ENCODE results near the gene CDH4.

CDH4 gene

GRCh38 chr20:61948586-61949362 is 696.7 kb downstream of the CDH4 start:
- no peak for DNase-seq

DNA sequence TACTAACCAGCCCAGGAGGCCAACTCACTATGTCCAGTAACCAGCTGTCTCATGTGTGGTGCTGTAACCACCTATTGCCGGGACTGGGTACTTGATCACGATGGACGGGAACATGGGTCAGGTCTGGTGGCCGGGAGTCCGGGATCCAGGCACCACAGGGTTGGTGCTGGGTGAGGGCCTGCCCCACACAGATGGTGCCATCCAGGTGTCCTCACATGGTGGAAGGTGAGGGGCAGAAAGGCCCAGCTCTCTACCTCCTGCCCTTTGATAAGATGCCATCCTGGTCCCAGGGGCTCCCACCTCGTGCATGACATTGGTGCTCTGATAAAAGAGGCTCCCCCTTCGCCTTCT is 697.3 kb downstream of the CDH4 start:
- no peak for DNase-seq

DNA sequence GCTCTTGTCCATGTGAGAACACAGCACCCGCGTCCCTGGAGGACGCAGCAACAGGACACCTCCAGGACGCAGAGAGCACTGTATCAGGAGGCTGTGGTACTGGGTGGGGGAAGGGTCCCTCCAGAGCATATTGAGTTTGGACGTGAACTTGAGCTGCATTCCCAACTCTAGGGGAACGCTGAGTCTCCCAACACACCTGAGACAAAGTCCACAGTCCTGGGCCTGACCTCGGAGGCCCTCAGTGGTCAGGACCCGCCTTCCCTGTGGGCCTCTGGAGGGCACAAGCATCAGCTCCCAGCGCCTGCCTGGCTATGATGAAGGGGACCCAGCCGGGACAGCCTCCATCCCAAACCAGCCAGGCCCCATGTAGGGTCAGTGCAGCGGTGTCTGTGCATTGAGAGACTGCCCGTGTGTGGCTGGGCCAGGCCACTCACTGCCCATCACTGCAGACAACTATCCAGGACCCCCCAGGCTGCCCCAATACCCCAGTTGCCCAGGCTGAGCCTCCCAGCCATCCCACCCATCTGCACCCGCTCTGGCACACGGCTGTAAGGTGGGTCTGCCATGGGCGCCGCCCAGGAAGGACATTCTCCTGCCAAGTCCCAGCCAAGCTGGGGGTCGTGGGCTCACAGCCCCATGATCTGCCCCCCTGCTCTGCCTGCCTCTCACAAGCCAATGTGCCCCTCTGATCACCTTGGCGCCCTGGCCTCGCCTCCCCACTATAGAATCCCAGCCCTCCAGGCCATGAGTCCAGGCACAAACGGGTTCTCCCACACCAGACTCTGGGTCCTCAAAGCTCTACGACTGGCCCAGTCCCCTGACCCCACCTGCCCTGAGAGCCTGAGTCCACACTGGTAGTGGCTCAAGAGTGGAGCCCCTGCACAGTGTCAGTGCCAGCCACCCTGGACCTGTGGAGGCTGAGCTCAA is 697.9 kb downstream of the CDH4 start:
- no peak for DNase-seq

DNA sequence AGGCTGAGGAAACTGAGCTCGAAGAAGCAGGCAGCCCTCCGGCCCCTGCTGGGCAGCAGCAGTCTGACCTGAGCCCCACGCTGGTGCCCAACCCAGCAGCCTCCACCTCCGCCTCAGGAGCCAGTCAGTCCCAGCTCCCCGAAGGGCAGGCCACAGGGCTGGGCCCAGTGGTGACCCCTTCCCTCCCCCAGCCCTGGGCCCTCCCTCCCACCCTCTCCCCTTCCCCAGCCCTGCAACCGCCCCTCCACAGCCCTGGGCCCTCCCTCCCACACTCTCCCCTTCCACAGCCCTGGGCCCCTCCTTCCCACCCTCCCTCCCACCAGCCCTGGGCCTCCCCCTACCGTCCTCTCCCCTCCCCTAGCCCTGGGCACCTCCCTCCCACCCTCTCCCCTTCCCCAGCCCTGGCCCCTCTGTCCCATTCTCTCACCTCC is 698.6 kb downstream of the CDH4 start:
- DNase-seq, result no peak

DNA sequence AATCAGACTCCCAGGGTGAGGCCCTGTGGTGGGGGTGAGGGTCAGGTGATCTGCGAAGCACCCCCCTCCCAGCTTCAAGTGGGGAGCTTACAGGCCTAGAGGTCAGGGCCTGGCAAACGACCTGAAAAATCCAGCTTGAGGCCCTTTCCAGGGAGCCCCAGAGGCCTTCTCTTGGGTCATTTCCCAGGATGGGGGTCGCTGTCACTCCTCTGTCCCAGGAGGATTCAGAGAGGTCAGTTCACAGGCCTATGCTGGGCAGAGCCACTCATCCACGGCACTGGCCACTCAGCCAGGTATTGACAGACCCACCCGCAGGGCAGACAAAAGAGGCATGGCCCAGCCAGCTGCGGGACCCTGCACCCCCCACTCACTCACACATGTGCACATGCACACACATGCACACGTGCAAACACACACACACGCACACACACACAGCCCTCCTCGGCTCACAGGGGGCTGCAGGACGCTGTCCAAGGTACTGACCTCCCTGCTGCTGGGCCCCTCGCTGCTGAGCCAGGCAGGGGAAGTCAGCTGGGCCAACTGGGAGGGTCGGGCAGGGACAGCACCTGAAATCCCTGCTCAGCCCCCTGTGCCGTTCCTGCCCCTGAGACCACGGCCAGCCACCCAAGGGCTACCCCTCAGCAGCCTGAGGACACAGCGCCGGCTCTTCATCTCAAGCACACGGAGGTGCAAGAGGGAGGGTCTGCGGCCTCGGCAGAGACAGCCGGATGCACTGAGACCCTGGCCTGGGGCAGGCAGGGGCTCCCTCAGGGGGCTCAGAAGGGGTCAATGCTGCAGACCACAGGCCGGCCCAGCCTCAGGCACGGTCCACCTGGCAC is 699.9 kb downstream of the CDH4 start:
- DNase-seq, result no peak

DNA sequence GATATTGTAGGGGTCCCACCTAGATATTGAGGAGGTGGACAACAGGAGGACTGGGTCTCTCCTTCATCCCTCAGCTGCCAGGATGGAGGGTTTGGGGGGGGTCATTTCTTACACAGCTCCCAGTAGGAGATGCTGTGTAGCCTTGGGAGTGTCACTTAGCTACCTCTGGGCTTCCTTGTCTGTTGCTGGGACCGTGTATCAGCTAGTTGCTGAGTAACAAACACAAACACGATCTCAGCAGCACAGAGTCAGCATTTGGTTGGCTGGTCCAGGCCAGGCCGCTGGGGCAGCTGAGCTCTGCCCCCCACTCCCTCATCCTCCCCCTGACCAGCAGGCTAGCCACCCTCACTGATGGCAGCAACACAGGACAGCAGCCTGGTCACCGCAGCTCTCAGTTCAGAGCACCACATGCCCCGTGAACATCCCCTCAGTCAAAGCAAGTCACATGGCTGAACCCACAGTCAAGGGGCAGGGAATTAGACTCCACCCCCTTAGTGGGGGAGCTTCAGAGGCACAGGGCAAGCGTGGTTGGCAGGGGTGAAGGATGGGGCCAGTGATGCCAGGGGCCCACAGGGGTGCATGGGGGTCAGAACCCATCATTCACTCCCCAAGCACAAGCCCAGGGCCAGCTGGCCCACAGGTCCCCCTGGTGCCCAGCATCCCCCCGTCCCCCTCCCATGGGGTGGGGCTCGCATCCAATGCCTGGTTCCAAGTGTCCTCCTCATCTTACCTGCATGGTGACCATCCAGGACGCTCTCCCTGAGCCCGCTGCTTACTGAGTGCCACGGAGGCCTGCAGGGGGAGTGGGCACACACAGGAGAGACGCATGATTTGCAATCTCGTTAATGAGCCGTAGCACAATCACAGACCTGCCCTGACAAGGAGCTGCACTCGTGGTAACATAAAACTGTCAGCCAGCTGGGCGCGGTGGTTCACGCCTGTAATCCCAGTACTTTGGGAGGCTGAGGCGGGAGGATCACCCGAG is 701.3 kb downstream of the CDH4 start:
- no peak for DNase-seq

DNA sequence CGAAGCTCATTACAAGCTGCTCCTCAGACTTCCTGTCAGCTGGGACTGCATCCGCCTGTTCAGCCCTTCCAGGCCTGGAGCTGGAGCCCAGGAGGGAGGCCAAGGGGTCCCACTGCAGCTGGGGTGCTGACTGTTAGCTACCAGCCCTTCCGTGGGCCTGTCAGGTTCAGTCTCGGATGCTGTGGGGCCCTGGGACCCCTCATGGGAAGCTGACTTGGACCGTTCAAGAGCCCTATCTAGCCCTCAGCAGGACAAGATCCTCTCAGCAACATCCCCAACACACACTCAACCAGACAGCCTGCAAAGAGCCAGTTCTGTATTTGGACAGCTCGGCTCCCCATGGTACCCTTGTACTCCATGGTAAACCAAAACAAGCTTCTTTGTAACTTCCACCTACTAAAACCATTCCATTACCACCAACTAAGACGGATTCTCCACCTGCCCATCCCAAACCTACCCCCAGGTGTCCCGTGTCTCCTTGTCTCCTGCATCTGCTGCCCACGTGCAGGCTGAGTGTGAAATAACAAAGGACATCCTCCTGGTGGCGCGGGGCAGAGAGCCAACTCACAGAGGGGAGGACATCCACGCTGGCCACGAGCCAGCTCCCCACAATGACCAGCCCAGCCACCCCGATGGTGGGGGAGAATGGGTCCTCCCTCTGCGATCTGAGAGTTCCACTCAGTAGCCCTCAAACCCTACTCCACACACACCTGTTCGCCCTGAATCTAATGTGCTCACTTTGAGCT is 702.4 kb downstream of the CDH4 start:
- DNase-seq, result no peak

DNA sequence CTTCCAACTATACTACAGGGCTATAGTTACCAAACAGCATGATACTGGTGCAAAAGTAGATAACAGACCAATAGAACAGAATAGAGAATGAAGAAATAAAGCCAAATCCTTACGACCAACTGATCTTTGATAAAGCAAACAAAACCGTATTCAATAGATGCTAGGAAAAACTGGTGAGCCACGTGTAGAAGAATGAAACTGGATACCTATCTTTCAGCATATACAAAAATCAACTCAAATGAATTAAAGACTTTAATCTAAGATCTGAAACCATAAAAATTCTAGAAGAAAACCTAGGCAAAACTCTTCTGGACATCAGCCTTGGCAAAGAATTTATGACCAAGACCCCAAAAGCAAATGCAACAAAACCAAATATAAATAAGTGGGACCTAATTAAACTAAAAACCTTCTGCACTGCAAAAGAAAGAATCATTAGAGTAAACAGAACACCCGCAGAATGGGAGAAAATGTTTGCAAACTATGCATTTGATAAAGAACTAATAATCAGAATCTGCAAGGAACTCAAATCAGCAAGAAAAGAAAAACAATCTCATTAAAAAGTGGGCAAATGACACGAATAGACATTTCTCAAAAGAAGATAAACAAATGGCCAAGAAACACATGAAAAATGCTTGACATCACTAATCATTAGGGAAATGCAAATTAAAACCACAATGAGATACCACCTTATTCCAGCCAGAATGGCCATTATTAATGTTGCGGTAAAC is 703.8 kb downstream of the CDH4 start:
- no peak for DNase-seq

GRCh38 chr20:61956396-61957342 is 704.6 kb downstream of the CDH4 start:
- no peak for DNase-seq

- no peak for DNase-seq
Measured at GRCh38 chr20:61957961-61958715, 706.1 kb downstream of the CDH4 start.

DNA sequence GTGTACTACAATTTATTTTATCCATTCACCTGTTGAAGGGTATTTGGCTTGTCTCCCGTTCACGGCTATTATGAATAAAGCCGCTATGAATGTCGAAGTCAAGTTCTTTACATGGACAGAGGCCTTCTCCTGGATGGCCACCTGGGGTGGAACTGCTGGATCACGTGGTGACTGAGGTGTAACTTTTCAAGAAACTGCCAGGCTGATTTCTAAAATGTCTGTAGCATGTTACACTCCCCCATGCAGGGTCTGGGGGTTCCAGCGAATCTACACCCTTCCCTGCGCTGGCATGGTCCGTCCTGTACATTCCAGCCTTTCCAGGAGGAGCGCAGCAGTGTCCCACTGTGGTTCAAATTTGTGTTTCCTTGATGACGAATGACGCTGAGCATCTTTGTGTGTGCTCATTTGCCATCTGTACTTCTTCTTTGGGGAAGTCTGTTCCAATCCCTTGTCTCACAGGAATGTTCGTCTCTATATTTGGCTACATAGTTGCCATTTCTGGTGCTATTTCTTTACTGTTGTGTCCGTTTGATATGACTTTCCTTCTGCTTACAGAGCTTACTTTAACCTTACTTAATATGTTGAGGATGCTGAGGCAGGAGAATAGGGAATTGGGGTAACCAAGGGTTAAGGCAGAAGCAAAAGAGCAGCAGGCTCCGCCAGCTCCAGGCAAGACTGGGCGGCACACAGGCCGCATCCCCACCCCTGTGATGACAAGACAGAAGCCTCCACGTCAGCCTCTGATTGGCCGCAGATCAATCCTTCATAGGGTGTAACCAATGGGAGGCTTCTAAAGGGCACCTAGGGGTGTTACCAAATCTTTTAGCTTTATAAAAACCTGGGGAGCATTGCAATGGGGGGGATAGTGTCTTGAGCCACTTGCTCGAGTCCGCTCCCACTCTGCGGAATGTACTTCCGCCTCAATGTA is 707.0 kb downstream of the CDH4 start:
- no peak for DNase-seq

GRCh38 chr20:61960836-61961235 is 708.8 kb downstream of the CDH4 start:
- no peak for DNase-seq

- DNase-seq, result no peak
Measured at GRCh38 chr20:61963149-61963548, 711.1 kb downstream of the CDH4 start.

DNA sequence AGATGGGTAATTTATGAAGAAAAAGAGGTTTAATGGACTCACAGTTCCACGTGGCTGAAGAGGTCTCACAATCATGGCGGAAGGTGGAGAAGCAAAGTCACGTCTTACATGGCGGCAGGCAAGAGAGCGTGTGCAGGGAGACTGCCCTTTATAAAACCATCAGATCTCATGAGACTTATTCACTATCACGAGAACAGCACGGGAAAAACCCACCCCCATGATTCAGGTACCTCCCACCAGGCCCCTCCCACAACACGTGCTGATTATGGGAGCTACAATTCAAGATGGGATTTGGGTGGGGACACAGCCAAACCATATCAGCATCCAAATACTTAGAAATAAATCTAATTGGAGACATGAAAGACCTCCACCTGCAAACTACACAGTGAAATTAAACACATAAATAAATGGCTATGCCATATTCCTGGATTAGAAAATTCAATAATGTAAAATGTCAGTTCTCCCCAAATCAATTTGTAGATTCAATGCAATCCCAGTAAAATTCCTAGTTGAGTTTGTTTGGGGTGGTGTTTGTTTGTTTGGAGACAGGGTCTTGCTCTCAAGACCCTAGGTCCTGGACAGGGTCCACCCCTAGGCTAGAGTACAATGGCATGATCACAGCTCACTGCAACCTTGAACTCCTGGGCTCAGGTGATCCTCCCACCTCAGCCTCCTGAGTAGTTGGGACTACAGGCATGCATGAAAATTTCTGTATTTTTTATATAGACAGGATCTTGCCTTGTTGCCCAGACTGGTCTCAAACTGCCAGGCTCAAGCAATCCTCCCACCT is 712.0 kb downstream of the CDH4 start:
- no peak for DNase-seq

DNA sequence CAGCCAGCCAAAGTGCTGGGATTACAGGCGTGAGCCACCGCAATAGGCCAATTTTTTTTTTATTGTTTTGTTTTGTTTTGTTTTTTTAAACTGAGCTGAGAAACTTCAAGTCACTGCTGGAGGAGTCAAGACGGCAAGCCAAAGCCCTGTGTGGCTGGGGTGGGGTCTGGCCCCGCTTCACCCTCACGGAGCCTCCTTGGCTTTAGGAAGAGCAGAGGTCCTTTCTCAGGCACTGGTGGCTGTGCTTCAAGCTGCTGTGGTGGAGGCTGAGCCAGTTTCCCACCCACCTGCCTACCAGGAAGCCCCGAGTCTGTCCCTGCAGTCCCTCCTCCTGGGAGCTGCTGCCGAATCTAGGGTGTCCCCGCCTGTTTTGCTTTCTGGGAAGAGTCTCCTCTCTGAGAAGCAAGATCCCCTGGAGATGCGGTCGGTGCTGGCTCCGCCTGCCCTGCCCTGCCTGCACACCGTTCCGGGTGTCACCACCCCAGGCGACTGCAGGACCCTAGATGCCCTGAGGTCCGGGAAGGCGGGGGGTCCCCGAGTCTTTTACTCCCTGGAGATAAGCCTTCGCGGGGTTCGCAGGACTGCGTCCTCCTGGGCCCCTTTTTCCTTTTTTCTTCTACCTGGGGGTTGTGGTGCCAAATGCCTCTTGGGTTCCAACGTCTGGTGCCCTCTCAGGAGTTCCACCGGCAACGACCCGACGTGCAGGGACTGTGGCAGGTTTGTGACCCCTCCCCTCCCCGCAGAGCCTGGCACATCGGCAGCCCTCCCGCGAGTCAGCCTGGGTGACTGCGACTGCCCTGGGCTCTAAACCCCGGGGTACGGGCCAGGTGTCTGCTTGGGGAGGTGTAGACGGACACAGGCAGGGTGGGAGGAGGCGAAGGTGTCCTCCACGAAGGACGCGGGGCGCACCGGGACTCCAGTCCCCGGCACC is 712.9 kb downstream of the CDH4 start:
- no peak for DNase-seq
